ENCODE data around the gene RPS19BP1. TPM values are rescaled to one million over a fixed set of nuclear protein-coding genes. Genes with fewer than 3 reads are reported as not detected.
A peak's percentile ranks its signal among the peaks of the same experiment; 100 is the strongest.

Gene RPS19BP1
- total RNA-seq, 1 experiment from 2014 or later, result 80.4 TPM

DNA sequence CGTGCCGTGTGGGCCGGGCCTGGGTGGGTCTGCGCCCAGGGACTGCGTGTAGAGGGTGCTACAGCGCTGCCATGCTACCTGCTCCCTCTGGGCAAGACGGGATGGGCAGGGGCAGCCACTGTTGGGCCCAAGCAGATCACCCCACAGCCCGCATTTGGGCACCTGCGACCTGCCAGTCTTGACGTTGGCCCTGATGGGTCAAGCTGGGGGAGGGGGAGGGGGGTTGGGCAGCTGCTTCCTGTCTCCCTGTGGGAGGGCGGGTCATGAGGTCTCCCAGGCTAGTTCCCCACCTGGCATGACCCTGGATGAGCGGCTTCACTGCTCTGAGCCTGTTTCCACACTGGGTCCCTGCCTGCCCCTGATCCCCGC lies 2.8 kb upstream of the RPS19BP1 start:
- Histone ChIP-seq H3K4me2 (ENCODE audit: low read length) (peak overlapping the region; percentile 72; the same call in 1 of the 2 replicates), H3K4me3 (replicated peaks in 1 of 2; ENCODE audit: low read depth in 1 of 2, low read length in 2 of 2) (no peak overlapping the region), H3K36me3 (ENCODE audit: control insufficient read depth in 1 of 2, insufficient read depth in 2 of 2, low read length in 2 of 2) (peaks cover 0 to 6% of the 10 kb centered on the region in 2 experiments; a peak in 1 of 4 replicates), H3K9me2 (ENCODE audit: insufficient read depth) (no peaks in the 10 kb centered on the region), H3K79me2 (ENCODE audit: insufficient read depth, low read length) (peaks cover 22% of the 10 kb centered on the region), H3K27me3 (ENCODE audit: insufficient read depth, low read length) (no peaks in the 10 kb centered on the region), H3K9ac (ENCODE audit: low read length) (no peak overlapping the region), H3K27ac (ENCODE audit: low read depth, low read length) (no peak overlapping the region; the same call in 1 of the 2 replicates), H2AFZ (ENCODE audit: low read depth, low read length, poor library complexity, severe bottlenecking) (no peak overlapping the region), H4K20me1 (ENCODE audit: insufficient read depth) (no peaks in the 10 kb centered on the region), H3K4me1 (ENCODE audit: control insufficient read depth in 1 of 2, insufficient read depth in 2 of 2, low read length in 2 of 2) (peaks cover 29 to 41% of the 10 kb centered on the region in 2 experiments), H3K9me3 (ENCODE audit: control insufficient read depth in 1 of 2, insufficient read depth in 1 of 2, low read depth in 1 of 2, low read length in 2 of 2) (no peaks in the 10 kb centered on the region)
- POLR2A ChIA-PET, result interaction anchor here (0.8 to 1.1 kb wide), 2 partner anchors 15 to 812 kb away, joined by 3 read pairs; partner anchors contain the start of gene ATF4
- intact Hi-C loops (cut with micrococcal nuclease), result loop anchor here (2.0 to 10.0 kb wide), 3 partner anchors 273 to 501 kb away; no protein-coding TSS in a partner anchor
- CTCF ChIA-PET, result interaction anchor here (0.8 to 2.9 kb wide), 7 partner anchors 9 to 811 kb away, joined by 3 to 20 read pairs (median 3); partner anchors contain the start of gene CACNA1I
- DNase-seq (ENCODE audit: low read depth, low spot score) (no peak), ATAC-seq (no peak)
- TF ChIP-seq TCF7L2 (IDR thresholded peaks at IDR 0.05; ENCODE audit: borderline replicate concordance, extremely low read depth, insufficient read depth, insufficient read length) (no peak), SIN3A (IDR thresholded peaks at IDR 0.05; ENCODE audit: low read depth) (no peak)
- TF ChIP-seq, protein P1, sequence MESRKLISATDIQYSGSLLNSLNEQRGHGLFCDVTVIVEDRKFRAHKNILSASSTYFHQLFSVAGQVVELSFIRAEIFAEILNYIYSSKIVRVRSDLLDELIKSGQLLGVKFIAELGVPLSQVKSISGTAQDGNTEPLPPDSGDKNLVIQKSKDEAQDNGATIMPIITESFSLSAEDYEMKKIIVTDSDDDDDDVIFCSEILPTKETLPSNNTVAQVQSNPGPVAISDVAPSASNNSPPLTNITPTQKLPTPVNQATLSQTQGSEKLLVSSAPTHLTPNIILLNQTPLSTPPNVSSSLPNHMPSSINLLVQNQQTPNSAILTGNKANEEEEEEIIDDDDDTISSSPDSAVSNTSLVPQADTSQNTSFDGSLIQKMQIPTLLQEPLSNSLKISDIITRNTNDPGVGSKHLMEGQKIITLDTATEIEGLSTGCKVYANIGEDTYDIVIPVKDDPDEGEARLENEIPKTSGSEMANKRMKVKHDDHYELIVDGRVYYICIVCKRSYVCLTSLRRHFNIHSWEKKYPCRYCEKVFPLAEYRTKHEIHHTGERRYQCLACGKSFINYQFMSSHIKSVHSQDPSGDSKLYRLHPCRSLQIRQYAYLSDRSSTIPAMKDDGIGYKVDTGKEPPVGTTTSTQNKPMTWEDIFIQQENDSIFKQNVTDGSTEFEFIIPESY (IDR thresholded peaks at IDR 0.05; ENCODE audit: extremely low read depth, insufficient replicate concordance, low read length), result no peak
- RAD21 ChIA-PET (ENCODE audit: low non-redundant PET in 1 of 2, low total read pairs in 2 of 2, uncharacterized antibody in 2 of 2, unreplicated experiment in 2 of 2), result interaction anchor here in 1 of 2 experiments (1.5 kb wide), 1 partner anchor 489 kb away, joined by 4 read pairs; no protein-coding TSS in a partner anchor
- BruUV-seq (replicated peaks), result no TSS peak
